Endothelial cell (in vitro differentiated cells): ENCODE results near the gene OR8G1. TPM values are rescaled to one million over a fixed set of nuclear protein-coding genes. Genes with fewer than 3 reads are reported as not detected.

Experiments
- DNase-seq: peaks from one replicate; pipeline ENCODE4 v3.0.0; 2021; ENCODE audit warnings: low spot score
- H3K27ac Mint-ChIP-seq: one replicate; pipeline ENCODE4 v1.8.0; 2021; ENCODE audit warnings: mixed read lengths, inconsistent platforms; ENCODE audit not compliant: unreplicated experiment
- H3K27me3 Mint-ChIP-seq: one replicate; pipeline ENCODE4 v1.8.0; 2021; ENCODE audit warnings: mild to moderate bottlenecking, moderate library complexity, mixed read lengths, inconsistent platforms; ENCODE audit not compliant: unreplicated experiment
- H3K36me3 Mint-ChIP-seq: one replicate; pipeline ENCODE4 v1.8.0; 2021; ENCODE audit warnings: mild to moderate bottlenecking, low read depth, mixed read lengths, inconsistent platforms; ENCODE audit not compliant: unreplicated experiment
- H3K4me1 Mint-ChIP-seq: one replicate; pipeline ENCODE4 v1.8.0; 2021; ENCODE audit warnings: mild to moderate bottlenecking, mixed read lengths, inconsistent platforms; ENCODE audit not compliant: unreplicated experiment
- H3K4me3 Mint-ChIP-seq: one replicate; pipeline ENCODE4 v1.8.0; 2021; ENCODE audit warnings: mild to moderate bottlenecking, mixed read lengths, inconsistent platforms; ENCODE audit not compliant: unreplicated experiment
- H3K9me3 Mint-ChIP-seq: one replicate; pipeline ENCODE4 v1.8.0; 2021; ENCODE audit warnings: mixed read lengths, inconsistent platforms; ENCODE audit not compliant: unreplicated experiment
- CTCF ChIP-seq: fragments of 200-600 bp; sonication (generic); IDR thresholded peaks from one replicate; pipeline ENCODE4 v1.5.0; 2021; ENCODE audit warnings: antibody characterized with exemption; ENCODE audit not compliant: unreplicated experiment
- total RNA-seq: library from RNA; stranded (reverse); fragmentation: NEBNext Ultra II Directional; extraction: Animal tissue kit (Norgen Biotek cat#: 25700); gene quantifications from one replicate; pipeline ENCODE4 v1.2.1, GENCODE V29; 2021; ENCODE audit not compliant: unreplicated experiment

Gene OR8G1
- total RNA-seq, 1 donor from 2014 or later, result 0.13 TPM

GRCh38 chr11:124294687-124295086 lies 53.8 kb downstream of the OR8G1 start:
- no peak for TF ChIP-seq CTCF
- no peaks in the 10 kb centered on the region for H3K9me3 Mint-ChIP-seq
- no peak overlapping the region for H3K27ac Mint-ChIP-seq
- DNase-seq, result no peak
- no peaks in the 10 kb centered on the region for H3K27me3 Mint-ChIP-seq
- H3K4me3 Mint-ChIP-seq, result no peak overlapping the region
- no peaks in the 10 kb centered on the region for H3K36me3 Mint-ChIP-seq
- H3K4me1 Mint-ChIP-seq, result no peaks in the 10 kb centered on the region

- Mint-ChIP-seq H3K27me3 (no peaks in the 10 kb centered on the region), H3K4me1 (no peaks in the 10 kb centered on the region), H3K27ac (no peak overlapping the region), H3K9me3 (no peaks in the 10 kb centered on the region), H3K36me3 (no peaks in the 10 kb centered on the region), H3K4me3 (no peak overlapping the region)
- TF ChIP-seq CTCF, result no peak
- DNase-seq, result no peak
Measured at GRCh38 chr11:124296016-124296415, 55.1 kb downstream of the OR8G1 start.

- Mint-ChIP-seq H3K27me3 (no peaks in the 10 kb centered on the region), H3K36me3 (no peaks in the 10 kb centered on the region), H3K9me3 (no peaks in the 10 kb centered on the region), H3K27ac (no peak overlapping the region), H3K4me1 (no peaks in the 10 kb centered on the region), H3K4me3 (no peak overlapping the region)
- no peak for DNase-seq
- no peak for TF ChIP-seq CTCF
Measured at GRCh38 chr11:124297921-124298320, 57.0 kb downstream of the OR8G1 start.

GRCh38 chr11:124301548-124301947 lies 60.7 kb downstream of the OR8G1 start:
- Mint-ChIP-seq H3K27me3 (no peaks in the 10 kb centered on the region), H3K4me3 (no peak overlapping the region), H3K27ac (no peak overlapping the region), H3K4me1 (no peaks in the 10 kb centered on the region), H3K36me3 (no peaks in the 10 kb centered on the region), H3K9me3 (no peaks in the 10 kb centered on the region)
- DNase-seq, result no peak
- TF ChIP-seq CTCF, result no peak

- Mint-ChIP-seq H3K27ac (no peak overlapping the region), H3K36me3 (no peaks in the 10 kb centered on the region), H3K4me3 (no peak overlapping the region), H3K9me3 (no peaks in the 10 kb centered on the region), H3K4me1 (no peaks in the 10 kb centered on the region), H3K27me3 (no peaks in the 10 kb centered on the region)
- no peak for TF ChIP-seq CTCF
- no peak for DNase-seq
Measured at GRCh38 chr11:124302347-124303125, 61.6 kb downstream of the OR8G1 start.
